GM10266 (cell line): ENCODE results near the gene NPIPA7.
"Not testable (repeated sequence)": the region's sequence is repeated elsewhere in the genome, so short reads cannot be mapped to it uniquely, and the experiment has no call there.

Experiments used
- DNase-seq: peaks from one replicate; pipeline ENCODE4 v3.0.0; 2012; ENCODE audit errors: extremely low spot score

NPIPA7 gene

DNA sequence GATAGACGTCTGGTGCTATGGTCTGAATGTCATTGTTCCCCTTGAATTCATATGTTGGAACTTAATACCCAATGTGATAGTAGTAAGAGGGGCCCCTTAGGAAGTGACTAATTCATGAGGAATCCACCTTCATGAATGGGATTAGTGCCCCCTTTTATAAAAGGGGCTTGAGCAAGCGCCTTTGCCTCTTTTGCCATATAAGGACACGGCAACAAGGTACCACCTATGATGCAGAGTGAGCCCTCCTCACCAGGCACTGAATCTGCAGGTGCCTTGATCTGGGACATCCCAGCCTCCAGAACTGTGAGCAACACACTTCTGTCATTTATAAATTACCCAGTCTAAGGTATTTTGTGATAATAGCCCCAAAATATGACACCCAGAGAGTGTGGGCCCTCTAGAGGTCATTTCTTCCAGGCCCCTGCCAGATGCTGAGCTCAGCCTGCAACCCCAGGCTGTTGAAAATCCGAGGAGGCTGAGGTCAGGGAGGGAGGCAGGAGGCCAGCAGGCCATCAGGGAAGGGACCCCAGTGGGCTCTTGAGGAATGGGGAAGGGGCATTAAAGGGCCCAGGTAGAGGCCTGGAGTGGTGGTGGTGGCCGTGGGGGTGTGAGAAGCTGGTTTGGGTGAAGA lies 39.1 kb downstream of the NPIPA7 start:
- not testable (repeated sequence) for DNase-seq

DNA sequence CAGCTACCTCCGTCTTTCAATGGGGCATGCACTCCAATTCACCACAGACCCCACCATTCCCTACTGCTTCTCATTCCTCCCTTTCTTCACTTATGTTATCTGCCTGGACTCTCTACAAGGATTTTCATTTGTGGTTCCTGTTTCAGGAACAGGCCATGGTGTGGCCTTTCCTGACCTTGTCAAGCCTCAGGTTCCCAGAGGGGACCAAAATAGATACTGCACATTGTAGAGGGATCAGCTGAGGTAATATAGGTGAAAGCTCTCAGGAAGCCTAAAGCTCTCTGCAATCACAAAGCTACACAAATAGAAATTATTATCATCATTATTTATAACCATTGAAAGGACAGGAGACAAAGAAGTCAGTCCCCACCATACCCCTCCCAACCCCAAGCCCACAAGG lies 41.6 kb downstream of the NPIPA7 start:
- DNase-seq = not testable (repeated sequence)

DNA sequence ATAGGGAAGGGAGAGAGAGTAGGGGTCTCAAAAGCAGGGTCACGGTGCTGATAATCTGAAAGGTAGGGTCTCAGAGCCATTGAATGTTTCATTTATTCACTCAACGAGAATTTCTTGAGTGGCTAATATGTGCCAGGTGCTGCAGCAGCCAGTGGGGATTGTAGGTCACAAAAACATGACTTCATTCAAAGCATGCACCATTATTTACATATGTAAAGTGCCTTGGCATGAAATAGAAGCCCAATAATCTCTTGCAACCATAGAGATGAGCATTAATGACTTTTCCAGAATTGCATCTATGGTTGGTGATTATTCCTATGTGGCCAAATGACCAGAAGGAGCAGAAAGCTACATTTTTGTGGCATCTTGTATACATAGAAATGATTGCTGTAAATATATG lies 46.2 kb downstream of the NPIPA7 start:
- DNase-seq = not testable (repeated sequence)

DNA sequence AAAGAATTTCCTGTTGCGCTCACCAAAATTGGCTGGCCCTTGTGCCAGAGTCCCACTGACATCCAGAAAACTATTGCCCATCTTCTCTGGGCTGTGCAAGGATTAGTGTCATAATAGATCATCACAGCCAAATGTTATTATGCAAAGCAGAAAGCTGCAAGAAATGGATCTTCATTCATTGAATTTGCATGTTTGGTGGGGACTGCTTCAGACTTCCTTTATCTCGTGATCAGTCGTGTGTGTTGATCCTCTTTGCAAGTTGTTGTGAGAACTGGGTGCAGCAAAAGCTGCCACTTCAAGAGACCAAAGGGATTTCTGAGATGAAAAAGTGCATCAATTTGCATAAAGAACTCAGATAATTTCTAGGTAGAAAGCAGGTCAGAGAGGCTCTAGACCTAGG lies 52.2 kb downstream of the NPIPA7 start:
- not testable (repeated sequence) for DNase-seq

DNA sequence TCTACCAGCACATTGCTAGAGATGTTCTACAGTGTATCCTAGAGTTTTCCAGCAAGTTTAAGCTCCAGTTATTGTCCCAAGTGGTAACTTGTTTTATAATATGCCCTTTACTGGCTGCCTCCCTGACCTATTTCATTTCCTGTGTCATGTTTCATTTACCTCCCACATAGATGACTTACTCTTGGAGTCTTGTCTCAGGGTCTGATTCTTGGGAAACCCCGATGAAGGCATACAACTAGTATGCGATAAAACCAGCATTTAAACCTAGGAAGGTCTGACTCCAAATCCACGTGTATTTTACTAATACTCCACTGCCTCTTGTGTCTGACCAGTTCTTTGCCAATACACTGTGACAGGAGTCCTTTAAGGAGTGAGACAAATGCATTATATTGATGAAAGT lies 55.8 kb downstream of the NPIPA7 start:
- DNase-seq = not testable (repeated sequence)

DNA sequence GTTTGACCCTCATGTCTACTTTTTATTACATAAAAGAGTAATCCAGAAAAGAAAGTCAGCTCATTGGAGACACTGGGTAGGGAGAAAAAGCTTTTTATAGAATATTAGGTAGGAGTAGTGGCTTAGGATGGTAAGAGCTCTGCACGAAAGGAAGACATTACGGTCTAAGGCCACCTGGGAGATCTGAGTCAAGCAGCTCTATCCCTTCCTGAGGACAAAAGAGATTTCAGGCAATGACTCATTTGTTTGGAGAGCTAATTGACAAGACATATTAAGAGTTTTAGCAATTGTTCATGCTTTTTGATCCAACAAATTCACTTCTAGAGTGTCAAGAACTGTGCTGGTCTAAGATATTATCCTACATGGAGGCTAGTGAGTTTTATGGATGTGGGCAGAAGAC lies 62.5 kb downstream of the NPIPA7 start:
- not testable (repeated sequence) for DNase-seq
